Measurements from ENCODE around the gene SCN1B.

SCN1B gene

GRCh38 chr19:35018379-35018778 lies 11.9 kb upstream of the SCN1B start:
- Histone ChIP-seq H3K9ac (ENCODE audit: low read length) (no peak overlapping the region), H3K79me2 (ENCODE audit: insufficient read depth, low read length) (no peaks in the 10 kb centered on the region), H3K27me3 (ENCODE audit: low read length) (no peaks in the 10 kb centered on the region), H3F3A (ENCODE audit: insufficient read depth) (no peaks in the 10 kb centered on the region), H3K4me2 (ENCODE audit: low read depth, low read length, poor library complexity, severe bottlenecking) (no peak overlapping the region), H3K36me3 (ENCODE audit: low read length) (no peaks in the 10 kb centered on the region), H3K4me3 (ENCODE audit: insufficient read depth, low read length, poor library complexity, severe bottlenecking) (no peak overlapping the region), H2AFZ (ENCODE audit: low read depth, low read length, severe bottlenecking) (no peak overlapping the region), H3K27ac (ENCODE audit: low read depth, low read length) (no peak overlapping the region), H3K9me3 (ENCODE audit: insufficient read depth, low read length) (no peaks in the 10 kb centered on the region), H3K9me2 (replicated peaks; ENCODE audit: insufficient read depth, low read length) (no peaks in the 10 kb centered on the region), H4K20me1 (ENCODE audit: low read depth, low read length) (no peaks in the 10 kb centered on the region)
- TF ChIP-seq EZH2phosphoT487 (conservative IDR thresholded peaks at IDR 0.05; ENCODE audit: low read length): no peak
- no peak for TF ChIP-seq CTCF (IDR thresholded peaks at IDR 0.05; ENCODE audit: insufficient read depth, low read length, poor library complexity, severe bottlenecking)

- Histone ChIP-seq H3K27me3 (ENCODE audit: low read length) (no peaks in the 10 kb centered on the region), H2AFZ (ENCODE audit: low read depth, low read length, severe bottlenecking) (no peak overlapping the region), H3K27ac (ENCODE audit: low read depth, low read length) (no peak overlapping the region), H3K9me2 (replicated peaks; ENCODE audit: insufficient read depth, low read length) (no peaks in the 10 kb centered on the region), H3K9ac (ENCODE audit: low read length) (no peak overlapping the region), H4K20me1 (ENCODE audit: low read depth, low read length) (no peaks in the 10 kb centered on the region), H3K79me2 (ENCODE audit: insufficient read depth, low read length) (no peaks in the 10 kb centered on the region), H3F3A (ENCODE audit: insufficient read depth) (no peaks in the 10 kb centered on the region), H3K36me3 (ENCODE audit: low read length) (no peaks in the 10 kb centered on the region), H3K4me2 (ENCODE audit: low read depth, low read length, poor library complexity, severe bottlenecking) (no peak overlapping the region), H3K4me3 (ENCODE audit: insufficient read depth, low read length, poor library complexity, severe bottlenecking) (no peak overlapping the region), H3K9me3 (ENCODE audit: insufficient read depth, low read length) (no peaks in the 10 kb centered on the region)
- TF ChIP-seq EZH2phosphoT487 (conservative IDR thresholded peaks at IDR 0.05; ENCODE audit: low read length) (no peak), CTCF (IDR thresholded peaks at IDR 0.05; ENCODE audit: insufficient read depth, low read length, poor library complexity, severe bottlenecking) (no peak)
These were observed 11.1 kb upstream of the SCN1B start for GRCh38 chr19:35019144-35019543.

GRCh38 chr19:35021016-35021415 lies 9.3 kb upstream of the SCN1B start:
- H3K4me2 ChIP-seq (ENCODE audit: low read depth, low read length, poor library complexity, severe bottlenecking): no peak overlapping the region
- H3K79me2 ChIP-seq (ENCODE audit: insufficient read depth, low read length): no peaks in the 10 kb centered on the region
- no peaks in the 10 kb centered on the region for H3K36me3 ChIP-seq (ENCODE audit: low read length)
- TF ChIP-seq CTCF (IDR thresholded peaks at IDR 0.05; ENCODE audit: insufficient read depth, low read length, poor library complexity, severe bottlenecking) (no peak), EZH2phosphoT487 (conservative IDR thresholded peaks at IDR 0.05; ENCODE audit: low read length) (no peak)
- H3K27me3 ChIP-seq (ENCODE audit: low read length): no peaks in the 10 kb centered on the region
- H3K9me2 ChIP-seq (replicated peaks; ENCODE audit: insufficient read depth, low read length): no peaks in the 10 kb centered on the region
- no peak overlapping the region for H2AFZ ChIP-seq (ENCODE audit: low read depth, low read length, severe bottlenecking)
- no peaks in the 10 kb centered on the region for H3K9me3 ChIP-seq (ENCODE audit: insufficient read depth, low read length)
- no peak overlapping the region for H3K27ac ChIP-seq (ENCODE audit: low read depth, low read length)
- no peak overlapping the region for H3K4me3 ChIP-seq (ENCODE audit: insufficient read depth, low read length, poor library complexity, severe bottlenecking)
- no peaks in the 10 kb centered on the region for H4K20me1 ChIP-seq (ENCODE audit: low read depth, low read length)
- no peak overlapping the region for H3K9ac ChIP-seq (ENCODE audit: low read length)
- H3F3A ChIP-seq (ENCODE audit: insufficient read depth): no peaks in the 10 kb centered on the region
